NCI-H748 treated with DMSO at 0.1 percent for 48 hours (cell line): ENCODE results near the gene MYOM3.

Experiments used
- DNase-seq: peaks from one replicate; lab custom pipeline; 2025; lab: John Stamatoyannopoulos, UW

MYOM3 gene

DNA sequence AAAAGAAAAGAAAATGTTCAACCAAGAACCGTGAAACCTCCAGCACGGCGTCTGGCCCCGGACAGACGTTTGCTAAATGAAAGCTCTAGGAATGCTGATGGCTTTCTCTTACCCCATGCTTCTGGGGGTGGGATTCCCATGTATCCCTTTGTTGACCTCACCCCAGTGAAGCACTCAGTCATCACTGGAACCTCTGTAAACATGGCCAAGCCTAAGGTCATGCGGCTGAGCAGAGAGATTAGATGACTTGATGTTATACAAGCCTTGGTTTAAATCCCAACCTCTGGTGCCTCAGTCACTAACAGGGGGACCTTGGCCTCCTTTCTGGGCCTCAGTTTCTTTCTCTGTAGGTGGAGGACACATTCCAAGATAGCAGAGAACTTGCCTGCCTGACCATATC is 2.8 kb upstream of the MYOM3 start:
- DNase-seq, result no peak

DNA sequence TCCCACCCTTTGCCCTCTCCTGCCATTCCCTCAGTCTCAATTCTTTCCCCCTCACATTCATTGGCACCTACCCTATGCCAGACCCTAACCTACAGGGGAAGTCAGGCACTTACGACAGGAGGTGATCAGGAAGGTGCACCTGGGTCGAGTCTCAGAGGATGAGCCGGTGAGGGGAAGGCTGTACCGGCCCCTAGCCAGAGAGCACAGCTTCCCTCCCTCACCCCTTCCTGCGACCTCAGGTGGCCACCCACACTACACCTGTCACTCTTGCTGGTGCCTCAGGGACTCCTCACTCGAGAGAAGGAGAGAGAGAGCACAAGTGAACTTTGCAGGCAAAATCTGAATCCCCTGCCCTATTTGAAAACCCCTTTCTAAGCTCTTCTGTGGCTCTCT is 1.7 kb upstream of the MYOM3 start:
- DNase-seq, result no peak

GRCh38 chr1:24111262-24111995 is 506 bp downstream of the MYOM3 start:
- DNase-seq, result no peak

- no peak for DNase-seq
These were observed 1.2 kb downstream of the MYOM3 start for GRCh38 chr1:24110642-24111261.

DNA sequence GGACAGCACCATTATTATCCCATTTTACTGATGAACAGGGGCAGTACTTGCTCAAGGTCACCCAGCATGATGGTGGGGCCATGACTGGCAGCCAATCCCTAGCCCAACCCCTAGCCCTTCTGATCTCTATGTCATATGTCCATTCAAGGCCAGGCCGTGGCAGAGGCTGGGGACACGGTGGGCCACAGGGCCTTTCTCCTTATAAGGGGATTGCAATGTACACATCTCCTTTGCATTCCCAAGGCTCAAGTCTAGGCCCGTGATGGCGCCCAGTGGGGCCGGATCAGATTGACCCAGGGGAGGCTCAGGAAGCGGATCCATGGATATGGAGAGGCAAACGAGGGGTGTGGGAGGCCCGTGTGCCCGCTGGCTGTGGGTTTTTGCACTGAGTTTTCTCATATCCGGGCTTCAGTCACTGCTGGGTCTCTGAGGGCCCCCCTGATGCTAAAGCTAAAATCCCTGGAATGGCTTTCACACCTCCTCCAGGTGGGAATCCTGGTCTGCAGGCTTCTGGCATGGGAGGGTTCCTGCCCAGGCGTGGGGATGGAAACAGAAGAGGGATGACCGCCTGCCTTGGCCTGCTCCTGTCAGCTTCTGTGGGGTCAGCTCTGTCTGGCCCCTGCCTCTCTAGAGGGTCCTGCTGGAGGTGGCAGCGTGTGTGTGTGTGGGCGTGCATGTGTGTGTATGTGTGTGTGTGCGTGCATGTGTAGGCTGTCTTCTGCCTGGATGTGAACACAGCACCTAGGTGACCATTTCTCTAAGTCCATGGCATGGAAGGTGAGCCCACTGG is 2.1 kb downstream of the MYOM3 start:
- no peak for DNase-seq

- no peak for DNase-seq
These were observed 2.8 kb downstream of the MYOM3 start for GRCh38 chr1:24109166-24109483.

- no peak for DNase-seq
These were observed 3.4 kb downstream of the MYOM3 start for GRCh38 chr1:24108334-24109165.

DNA sequence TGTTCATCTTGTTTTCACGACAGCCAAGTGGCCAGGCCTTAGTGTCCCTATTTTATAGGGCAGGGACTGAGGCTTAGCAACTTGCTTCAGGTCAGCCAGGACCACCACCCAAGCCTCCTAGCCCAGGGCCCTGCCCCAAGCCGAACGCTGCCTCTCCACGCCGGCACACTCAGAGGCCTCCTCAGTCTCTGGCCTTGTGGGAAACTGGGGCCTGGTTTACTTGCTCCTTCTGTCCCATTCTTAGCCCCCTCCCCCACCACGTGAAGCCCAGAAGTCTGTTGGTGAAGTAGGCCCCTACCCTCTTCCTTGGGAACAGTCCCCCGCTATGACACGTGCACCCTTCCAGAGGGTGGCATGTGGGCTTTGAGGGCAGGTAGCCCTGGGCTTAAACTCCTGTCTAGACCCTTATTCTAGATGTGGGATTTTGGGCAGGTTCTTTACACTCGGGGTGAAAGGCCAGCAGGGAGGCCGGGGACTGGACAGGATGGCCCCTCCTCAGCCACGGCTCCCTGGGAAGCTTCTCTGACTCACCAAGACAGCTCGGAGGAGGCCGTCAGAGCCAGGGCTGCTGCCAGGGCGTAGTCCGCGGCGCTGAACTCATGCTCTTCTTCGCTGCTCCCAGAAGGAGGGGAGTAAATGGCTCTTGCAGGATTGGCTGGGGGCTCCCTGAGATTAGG is 4.3 kb downstream of the MYOM3 start:
- no peak for DNase-seq

DNA sequence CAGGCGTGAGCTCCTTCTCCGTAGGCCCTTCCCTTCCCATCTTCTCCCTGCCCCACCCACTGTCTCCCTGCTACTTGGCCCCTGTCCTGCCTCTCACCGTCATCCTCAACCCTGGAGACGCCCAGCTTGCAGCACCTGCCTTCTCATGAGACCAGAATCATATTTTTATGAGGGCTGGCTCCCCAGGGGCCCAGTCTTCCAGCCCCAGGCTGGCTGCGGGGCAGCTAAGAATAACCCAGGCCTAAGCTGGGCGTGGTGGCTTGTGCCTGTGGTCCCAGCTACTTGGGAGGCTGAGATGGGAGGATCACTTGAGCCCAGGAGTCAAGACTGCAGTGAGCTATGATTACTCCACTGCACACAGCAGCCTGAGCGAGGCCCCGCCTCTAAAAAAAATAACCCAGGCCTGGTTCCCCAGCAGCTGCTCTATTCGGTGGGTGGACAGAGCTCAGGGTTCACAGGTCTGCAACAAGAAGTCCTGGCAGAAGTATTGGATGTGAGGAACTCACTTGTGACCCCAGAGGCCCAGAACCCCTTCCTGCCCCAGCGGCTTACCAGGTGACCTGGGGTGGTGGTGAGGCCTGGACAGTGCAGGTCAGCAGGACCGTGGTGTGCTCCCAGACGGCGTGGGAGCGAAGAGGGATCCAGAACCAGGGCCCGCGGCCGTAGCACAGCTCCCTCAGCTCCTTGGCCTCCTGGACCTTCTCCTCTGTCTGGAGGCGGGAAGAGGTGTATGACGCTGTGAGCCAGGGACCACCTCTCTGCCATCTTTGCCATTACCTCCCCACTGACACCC is 6.4 kb downstream of the MYOM3 start:
- no peak for DNase-seq

DNA sequence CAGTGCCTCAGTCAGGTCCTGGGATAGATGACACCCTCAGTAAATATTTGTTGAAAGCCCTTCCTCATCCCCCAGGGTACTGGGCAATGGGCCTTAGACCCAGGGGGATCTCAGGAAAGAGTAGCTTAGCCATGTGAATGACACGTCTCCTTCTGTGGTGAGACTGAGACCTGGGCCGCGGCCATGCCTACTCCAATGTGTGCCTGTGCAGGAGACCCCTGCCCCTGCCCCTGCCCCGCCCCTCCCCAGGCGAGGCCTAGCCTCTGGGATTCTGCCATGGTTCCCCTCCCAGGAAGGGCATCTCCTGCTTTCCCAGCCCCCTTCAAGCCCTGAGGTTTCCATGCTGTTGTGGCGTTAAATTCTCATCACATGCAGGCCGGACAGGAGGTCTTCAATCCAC is 7.1 kb downstream of the MYOM3 start:
- no peak for DNase-seq

DNA sequence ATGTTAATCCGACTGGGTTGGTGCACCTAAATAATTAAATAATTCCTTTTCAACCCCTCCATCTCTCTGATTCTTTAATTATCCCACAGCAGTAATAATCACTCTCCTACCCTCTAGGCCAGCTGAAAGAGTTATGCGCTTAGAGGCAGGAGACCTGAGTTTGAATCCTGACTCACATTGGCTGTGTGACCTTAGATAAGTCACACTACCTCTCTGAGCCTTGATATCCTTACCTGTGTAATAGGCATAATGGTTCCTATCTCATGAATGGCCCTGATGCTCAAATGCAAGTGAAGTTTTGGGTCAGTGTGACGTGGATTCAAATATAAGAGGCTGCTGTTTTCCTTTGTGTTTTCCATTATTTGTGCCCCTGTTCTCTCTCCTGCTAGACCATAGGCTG is 8.1 kb downstream of the MYOM3 start:
- no peak for DNase-seq

DNA sequence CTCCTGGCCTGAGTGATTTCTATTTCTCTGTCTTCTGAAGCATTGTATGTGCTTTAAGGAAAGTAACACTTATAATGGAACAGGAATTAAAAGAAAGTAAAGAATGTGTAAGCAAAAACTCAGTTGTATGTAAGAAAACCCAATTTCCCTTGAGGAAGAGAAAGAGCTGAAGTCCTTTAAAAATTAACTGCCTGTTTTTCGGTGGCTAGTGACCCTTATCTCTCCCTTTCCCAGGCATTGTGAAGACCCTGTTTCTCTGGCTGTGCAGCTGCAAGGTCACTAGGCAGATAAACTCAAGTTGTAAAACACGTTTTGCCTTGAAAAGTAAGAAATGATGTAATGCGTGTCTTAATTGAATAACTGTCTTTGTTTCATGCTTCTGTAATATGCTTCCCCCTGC is 8.5 kb downstream of the MYOM3 start:
- no peak for DNase-seq

- no peak for DNase-seq
These were observed 9.0 kb downstream of the MYOM3 start for GRCh38 chr1:24102961-24103360.

GRCh38 chr1:24101796-24102586 is 9.9 kb downstream of the MYOM3 start:
- no peak for DNase-seq

- no peak for DNase-seq
These were observed 10.8 kb downstream of the MYOM3 start for GRCh38 chr1:24100945-24101737.

DNA sequence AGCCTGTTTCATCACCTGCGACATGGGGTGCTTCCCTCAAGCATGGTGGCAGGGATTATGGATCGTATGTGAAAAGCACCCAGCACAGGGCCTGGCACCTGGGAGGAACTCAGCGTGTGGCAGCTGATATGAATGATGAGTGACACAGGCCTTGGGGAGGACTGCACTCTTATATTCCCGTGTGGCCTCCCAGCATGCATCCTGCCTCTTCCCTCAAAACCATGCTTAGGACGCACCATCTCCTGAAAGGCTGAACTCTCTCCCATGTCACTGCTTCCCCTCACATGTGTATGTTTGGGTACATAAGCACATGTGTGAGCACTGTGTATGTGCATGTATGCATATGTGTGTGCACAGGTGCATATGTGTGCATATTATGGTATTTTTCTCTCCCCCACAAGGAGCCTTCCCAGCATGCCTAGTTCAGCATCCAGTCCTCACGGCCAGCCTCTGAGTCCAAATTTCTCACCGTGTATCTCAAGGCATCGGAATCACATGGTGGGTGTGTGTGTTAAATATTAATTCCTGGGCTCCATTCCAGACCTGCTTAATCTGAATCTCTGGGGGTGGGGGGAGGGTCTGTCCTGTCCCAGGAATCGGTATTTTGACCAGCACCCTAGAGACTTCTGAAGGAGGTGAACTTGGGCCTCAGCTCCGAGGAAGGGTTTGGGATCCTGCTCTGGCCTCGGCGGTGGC is 12.8 kb downstream of the MYOM3 start:
- DNase-seq, result no peak

- no peak for DNase-seq
These were observed 13.8 kb downstream of the MYOM3 start for GRCh38 chr1:24098102-24098501.

DNA sequence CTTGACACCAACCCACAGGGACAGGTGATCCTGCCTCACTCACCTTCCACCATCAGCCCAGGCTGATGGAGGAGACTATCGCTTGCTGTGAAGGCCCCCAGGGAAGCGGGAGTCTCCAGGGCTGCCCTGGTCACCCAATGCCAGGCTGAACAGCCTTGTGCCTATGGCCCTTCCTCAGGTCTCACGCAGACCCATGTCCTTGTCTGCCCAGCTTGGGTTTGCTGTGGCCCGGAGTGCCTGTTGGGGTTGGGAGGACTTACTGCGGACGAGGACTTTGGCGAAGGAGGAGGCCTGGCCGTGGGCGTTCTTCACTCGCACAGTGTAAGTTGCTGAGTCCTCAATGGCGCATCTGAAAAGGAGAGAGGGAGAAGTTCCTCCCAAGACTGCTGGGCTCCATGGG is 14.3 kb downstream of the MYOM3 start:
- no peak for DNase-seq

- DNase-seq, result no peak
These were observed 15.2 kb downstream of the MYOM3 start for GRCh38 chr1:24096739-24097103.
